A673 (cell line): ENCODE measurements around the gene COMT.

Experiments used
- CTCF ChIP-seq: fragments of 300-800, 200-600 bp; sonication (generic); conservative IDR thresholded peaks from 2 replicates; pipeline ENCODE4 v1.5.1; 2017; ENCODE audit warnings: low read depth, mild to moderate bottlenecking, antibody characterized with exemption, low read length, moderate library complexity, mixed read lengths
- EZH2 ChIP-seq: fragments of 200-600 bp; sonication (generic); IDR thresholded peaks from 2 replicates; pipeline ENCODE4 v1.6.1; 2017; ENCODE audit warnings: borderline replicate concordance, low read depth, mild to moderate bottlenecking, mixed read lengths, antibody characterized with exemption, low read length; ENCODE audit not compliant: poor library complexity, severe bottlenecking

GRCh38 chr22:19977296-19978243 is 36.0 kb downstream of the COMT start:
- no peak for TF ChIP-seq CTCF
- TF ChIP-seq EZH2 = no peak
